ENCODE measurements around the gene NBDY. TPM values are rescaled to one million over a fixed set of nuclear protein-coding genes. Genes with fewer than 3 reads are reported as not detected.

The NBDY gene
- total and polyA plus RNA-seq, 5 donors = 19.3 to 36.8 (median 32.9) TPM

- ATAC-seq = peak in 1 of 2 donors; percentile 40
- 53% methylated on average over 6 of the region's 6 CpGs for WGBS
- H3K27ac ChIP-seq (ENCODE audit: low read length) = no peak overlapping the region
- H3K4me1 ChIP-seq (ENCODE audit: control insufficient read depth, insufficient read depth, low read length) = peaks cover 6% of the 10 kb centered on the region
- H3K27me3 ChIP-seq (ENCODE audit: control insufficient read depth, insufficient read depth) = no peaks in the 10 kb centered on the region
- DNase-seq = peak in 1 of 3 donors; percentile 24
- H3K4me3 ChIP-seq (ENCODE audit: low read length) = no peak overlapping the region
- H3K9me3 ChIP-seq (ENCODE audit: control insufficient read depth, low read length) = no peaks in the 10 kb centered on the region
- intact Hi-C loops (cut with DNase I) = no loop called here
Measured at GRCh38 chrX:56797574-56798338, 68.7 kb downstream of the NBDY start.

DNA sequence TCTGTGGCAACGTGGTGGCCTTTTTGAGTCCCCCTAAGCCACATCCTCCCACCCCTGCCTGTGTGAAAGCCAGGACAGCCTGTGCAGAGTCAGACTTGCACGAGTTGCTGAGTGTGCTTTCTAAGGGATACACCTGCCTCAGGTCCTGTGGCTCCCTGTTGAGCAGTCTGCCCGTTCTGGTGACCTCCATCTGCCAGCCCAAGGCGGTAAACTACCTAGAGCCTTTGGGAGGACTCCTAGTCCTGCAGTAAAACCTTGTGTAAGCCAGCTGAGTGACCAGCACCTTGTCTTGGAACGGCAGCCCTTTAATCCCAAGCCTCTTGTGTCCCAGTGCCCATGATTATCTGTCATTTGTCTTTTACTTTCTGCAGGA, 69.3 kb downstream of the NBDY start:
- H3K9me3 ChIP-seq (ENCODE audit: control insufficient read depth, low read length) = no peaks in the 10 kb centered on the region
- H3K4me1 ChIP-seq (ENCODE audit: control insufficient read depth, insufficient read depth, low read length) = peaks cover 6% of the 10 kb centered on the region
- H3K27ac ChIP-seq (ENCODE audit: low read length) = no peak overlapping the region
- no peaks in the 10 kb centered on the region for H3K27me3 ChIP-seq (ENCODE audit: control insufficient read depth, insufficient read depth)
- H3K4me3 ChIP-seq (ENCODE audit: low read length) = no peak overlapping the region
- intact Hi-C loops (cut with DNase I) = no loop called here
- WGBS = 72% methylated on average over 5 of the region's 5 CpGs
- ATAC-seq (peak in 1 of 2 donors; percentile 36), DNase-seq (no peak)

GRCh38 chrX:56798866-56799758, 70.1 kb downstream of the NBDY start:
- no peak overlapping the region for H3K4me3 ChIP-seq (ENCODE audit: low read length)
- H3K27me3 ChIP-seq (ENCODE audit: control insufficient read depth, insufficient read depth) = no peaks in the 10 kb centered on the region
- 87% methylated on average over 13 of the region's 13 CpGs for WGBS
- H3K9me3 ChIP-seq (ENCODE audit: control insufficient read depth, low read length) = no peaks in the 10 kb centered on the region
- no peak overlapping the region for H3K27ac ChIP-seq (ENCODE audit: low read length)
- peak in 1 of 2 donors; percentile 40 for ATAC-seq
- peak in 1 of 3 donors; percentile 27 for DNase-seq
- peaks cover 6% of the 10 kb centered on the region for H3K4me1 ChIP-seq (ENCODE audit: control insufficient read depth, insufficient read depth, low read length)
- intact Hi-C loops (cut with DNase I) = no loop called here

- DNase-seq (peak in 1 of 3 donors; percentile 20), ATAC-seq (no peak)
- WGBS = 68% methylated on average over 3 of the region's 3 CpGs
- intact Hi-C loops (cut with DNase I) = no loop called here
- H3K9me3 ChIP-seq (ENCODE audit: control insufficient read depth, low read length) = no peaks in the 10 kb centered on the region
- H3K4me3 ChIP-seq (ENCODE audit: low read length) = no peak overlapping the region
- peaks cover 6% of the 10 kb centered on the region for H3K4me1 ChIP-seq (ENCODE audit: control insufficient read depth, insufficient read depth, low read length)
- no peak overlapping the region for H3K27ac ChIP-seq (ENCODE audit: low read length)
- no peaks in the 10 kb centered on the region for H3K27me3 ChIP-seq (ENCODE audit: control insufficient read depth, insufficient read depth)
Measured at GRCh38 chrX:56800307-56800706, 71.3 kb downstream of the NBDY start.

DNA sequence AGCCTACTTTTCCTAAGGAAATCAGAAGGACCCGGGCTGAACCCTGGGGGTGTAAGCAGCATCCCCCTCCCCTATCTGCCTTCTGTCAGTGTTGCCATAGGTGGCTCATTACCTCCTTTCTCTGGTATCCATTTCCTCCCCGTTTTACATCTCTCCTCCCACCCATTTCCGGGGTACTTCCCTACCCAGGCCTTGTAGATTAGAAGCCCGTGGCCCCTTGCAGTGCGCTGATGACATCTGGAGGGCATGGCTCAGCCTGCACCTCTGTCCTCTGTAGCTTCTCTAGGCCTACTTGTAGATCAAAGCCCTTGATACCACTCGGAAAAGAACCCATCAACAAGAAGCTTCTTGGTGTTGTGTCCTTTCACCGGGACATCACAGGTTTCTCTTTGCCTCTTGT, 71.8 kb downstream of the NBDY start:
- Histone ChIP-seq H3K4me3 (ENCODE audit: low read length) (no peak overlapping the region), H3K27ac (ENCODE audit: low read length) (no peak overlapping the region), H3K4me1 (ENCODE audit: control insufficient read depth, insufficient read depth, low read length) (peaks cover 6% of the 10 kb centered on the region), H3K27me3 (ENCODE audit: control insufficient read depth, insufficient read depth) (no peaks in the 10 kb centered on the region), H3K9me3 (ENCODE audit: control insufficient read depth, low read length) (no peaks in the 10 kb centered on the region)
- no peak for ATAC-seq
- DNase-seq = peak in 1 of 3 donors; percentile 33
- 56% methylated on average over 7 of the region's 7 CpGs for WGBS
- intact Hi-C loops (cut with DNase I) = no loop called here

DNA sequence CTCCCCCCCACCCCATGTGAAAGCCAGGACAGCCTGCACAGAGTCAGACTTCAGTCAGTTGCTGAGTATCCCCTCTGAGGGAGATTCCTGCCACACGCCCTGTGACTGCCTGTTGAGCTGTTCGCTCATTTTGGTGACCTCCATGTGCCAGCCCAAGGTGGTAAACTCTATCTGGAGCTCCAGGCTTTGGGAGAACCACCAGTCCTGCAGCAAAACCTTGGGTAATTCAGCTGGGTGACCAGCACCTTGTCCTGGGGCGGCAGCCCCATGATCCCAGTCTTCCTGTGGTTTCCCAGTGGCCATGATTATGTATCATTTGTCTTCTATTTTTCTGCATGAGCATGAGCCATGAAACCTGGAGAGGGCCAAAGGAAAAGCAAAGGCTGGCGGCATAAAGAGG, 73.4 kb downstream of the NBDY start:
- ATAC-seq (no peak), DNase-seq (no peak)
- no peak overlapping the region for H3K4me3 ChIP-seq (ENCODE audit: low read length)
- no peak overlapping the region for H3K27ac ChIP-seq (ENCODE audit: low read length)
- no peaks in the 10 kb centered on the region for H3K27me3 ChIP-seq (ENCODE audit: control insufficient read depth, insufficient read depth)
- peaks cover 6% of the 10 kb centered on the region for H3K4me1 ChIP-seq (ENCODE audit: control insufficient read depth, insufficient read depth, low read length)
- intact Hi-C loops (cut with DNase I) = no loop called here
- 94% methylated on average over 4 of the region's 4 CpGs for WGBS
- no peaks in the 10 kb centered on the region for H3K9me3 ChIP-seq (ENCODE audit: control insufficient read depth, low read length)

- Histone ChIP-seq H3K4me1 (ENCODE audit: control insufficient read depth, insufficient read depth, low read length) (peaks cover 2% of the 10 kb centered on the region), H3K27ac (ENCODE audit: low read length) (no peak overlapping the region), H3K4me3 (ENCODE audit: low read length) (no peak overlapping the region), H3K9me3 (ENCODE audit: control insufficient read depth, low read length) (no peaks in the 10 kb centered on the region), H3K27me3 (ENCODE audit: control insufficient read depth, insufficient read depth) (no peaks in the 10 kb centered on the region)
- DNase-seq (peak; percentile 80 to 93 (median 86)), ATAC-seq (peak; percentile 83 to 88)
- WGBS = 61% methylated on average over 27 of the region's 27 CpGs
- intact Hi-C loops (cut with DNase I) = no loop called here
Measured at GRCh38 chrX:56802921-56803849, 74.1 kb downstream of the NBDY start.

- Histone ChIP-seq H3K4me3 (ENCODE audit: low read length) (no peak overlapping the region), H3K4me1 (ENCODE audit: control insufficient read depth, insufficient read depth, low read length) (no peaks in the 10 kb centered on the region), H3K9me3 (ENCODE audit: control insufficient read depth, low read length) (no peaks in the 10 kb centered on the region), H3K27ac (ENCODE audit: low read length) (no peak overlapping the region), H3K27me3 (ENCODE audit: control insufficient read depth, insufficient read depth) (no peaks in the 10 kb centered on the region)
- 75% methylated on average over 11 of the region's 11 CpGs for WGBS
- ATAC-seq (no peak), DNase-seq (peak in 1 of 3 donors; percentile 18)
- intact Hi-C loops (cut with DNase I) = no loop called here
Measured at GRCh38 chrX:56803850-56804681, 75.0 kb downstream of the NBDY start.

GRCh38 chrX:56804867-56805266, 75.8 kb downstream of the NBDY start:
- Histone ChIP-seq H3K4me1 (ENCODE audit: control insufficient read depth, insufficient read depth, low read length) (no peaks in the 10 kb centered on the region), H3K27ac (ENCODE audit: low read length) (no peak overlapping the region), H3K4me3 (ENCODE audit: low read length) (no peak overlapping the region), H3K27me3 (ENCODE audit: control insufficient read depth, insufficient read depth) (no peaks in the 10 kb centered on the region), H3K9me3 (ENCODE audit: control insufficient read depth, low read length) (no peaks in the 10 kb centered on the region)
- ATAC-seq = no peak
- 87% methylated on average over 4 of the region's 4 CpGs for WGBS
- no peak for DNase-seq
- intact Hi-C loops (cut with DNase I) = no loop called here

DNA sequence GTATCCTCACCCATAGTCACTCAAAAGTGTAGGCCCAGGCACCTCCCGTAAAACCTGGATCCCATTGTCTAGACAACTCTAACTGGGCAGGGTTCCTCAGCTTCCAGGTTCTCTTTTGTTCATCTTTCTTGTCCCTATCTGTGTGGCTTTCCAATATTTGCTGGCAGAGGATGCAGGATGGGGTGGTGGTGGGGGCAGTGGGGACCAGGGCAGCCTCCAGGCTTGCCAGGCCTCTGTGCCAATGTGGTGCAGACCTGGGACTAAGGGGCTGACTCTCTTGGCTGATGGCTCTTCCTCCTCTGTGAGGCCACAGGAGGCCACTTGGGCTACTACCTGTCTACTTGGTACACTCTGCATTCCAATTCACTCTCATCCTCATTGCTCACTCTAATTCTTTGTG, 76.4 kb downstream of the NBDY start:
- Histone ChIP-seq H3K4me3 (ENCODE audit: low read length) (no peak overlapping the region), H3K27ac (ENCODE audit: low read length) (no peak overlapping the region), H3K4me1 (ENCODE audit: control insufficient read depth, insufficient read depth, low read length) (no peaks in the 10 kb centered on the region), H3K27me3 (ENCODE audit: control insufficient read depth, insufficient read depth) (no peaks in the 10 kb centered on the region), H3K9me3 (ENCODE audit: control insufficient read depth, low read length) (no peaks in the 10 kb centered on the region)
- 0% methylated on average over 1 of the region's 1 CpG for WGBS
- intact Hi-C loops (cut with DNase I) = no loop called here
- DNase-seq (no peak), ATAC-seq (no peak)
